Thyroid gland (tissue), 4 donors: Measurements from ENCODE around the gene GRIN3B. TPM values are rescaled to one million over a fixed set of nuclear protein-coding genes. Genes with fewer than 3 reads are reported as not detected.
A peak's percentile ranks its signal among the peaks of the same experiment; 100 is the strongest.

Experiments
- DNase-seq, 2 donors: peaks; one replicate each; pipeline ENCODE4 v3.0.0-alpha.2; 2019
- H3K27ac ChIP-seq, 3 donors: fragments of 200-600 bp; sonication (generic); 1 replicate in 2 of 3; 2 replicates in 1 of 3; pipeline ENCODE4 v1.5.1; 2016 to 2019; ENCODE audit warnings: mild to moderate bottlenecking in 1 of 3, moderate library complexity in 1 of 3
- H3K27me3 ChIP-seq: fragments of 200-600 bp; sonication (generic); one replicate; pipeline ENCODE4 v1.5.1; 2019
- H3K36me3 ChIP-seq, 2 donors: fragments of 200-600 bp; sonication (generic); one replicate each; pipeline ENCODE4 v1.5.1; 2016 to 2019
- H3K4me1 ChIP-seq, 2 donors: fragments of 200-600 bp; sonication (generic); one replicate each; pipeline ENCODE4 v1.5.1; 2017 to 2019
- H3K4me3 ChIP-seq, 3 donors: fragments of 200-600 bp; sonication (generic); replicated peaks in 1 of 3; 1 replicate in 2 of 3; 2 replicates in 1 of 3; pipeline ENCODE4 v1.5.1; 2016; ENCODE audit warnings: mild to moderate bottlenecking in 1 of 3
- H3K9me3 ChIP-seq: fragments of 200-600 bp; sonication (generic); one replicate; pipeline ENCODE4 v1.5.1; 2017
- CTCF ChIP-seq, 6 experiments: fragments of 200-600 bp in 3 of 6; fragments of 450-650 bp in 3 of 6; sonication (generic) in 3 of 6; IDR thresholded peaks; one replicate each; pipeline ENCODE4 v1.5.1; 2016 to 2019; ENCODE audit warnings: antibody characterized with exemption in 6 of 6, mild to moderate bottlenecking in 2 of 6, inconsistent platforms in 1 of 6, moderate library complexity in 1 of 6
- POLR2A ChIP-seq, 2 donors: fragments of 450-650 bp; IDR thresholded peaks; one replicate each; pipeline ENCODE4 v1.6.1; 2017; ENCODE audit warnings: antibody characterized with exemption in 2 of 2, mild to moderate bottlenecking in 2 of 2, moderate library complexity in 1 of 2
- WGBS, 2 donors: methylation state at CpG; one replicate each; pipeline ENCODE4 v1.1.5; 2017; 5-methylcytosine and 5-hydroxymethylcytosine counted together
- intact Hi-C: fragments of 100-400 bp; cut with DNase I; formaldehyde crosslinking; loops from one replicate; pipeline ENCODE4 v1.15.1; 2023
- total RNA-seq, 4 donors: library from RNA; depleted of rRNA; stranded (reverse); fragments of >200 nt; gene quantifications; one replicate each; pipeline ENCODE4 v1.2.3, GENCODE V29; 2016

GRIN3B gene
- total RNA-seq = under 1 TPM in 1 of 4 donors, not detected in 3; 0.22 TPM

- peak; percentile 46 for DNase-seq
- 17 to 25% methylated on average over 6 of the region's 43 CpGs for WGBS, 2 donors
- Histone ChIP-seq H3K27me3 (no peaks in the 10 kb centered on the region), H3K4me3 (no peak within 1 kb of the TSS), H3K36me3 (no peaks in the 10 kb centered on the region), H3K4me1 (peaks cover 16 to 29% of the 10 kb centered on the region in 2 donors), H3K9me3 (no peaks in the 10 kb centered on the region), H3K27ac (no peak within 1 kb of the TSS)
- peak in 2 of 6 experiments; percentile 27 to 43 for TF ChIP-seq CTCF (IDR thresholded peaks at IDR 0.05)
- TF ChIP-seq POLR2A (IDR thresholded peaks at IDR 0.05) = no peak
- intact Hi-C loops = no loop called here
Measured at GRCh38 chr19:1000095-1000494, at the start of gene GRIN3B. Gene GRIN3B (plus strand): TSS chr19:1000419. CDS start chr19:1000438, 19 bp downstream.

- no peaks in the 10 kb centered on the region for H3K36me3 ChIP-seq
- no peak for DNase-seq
- H3K4me1 ChIP-seq = peaks cover 11% of the 10 kb centered on the region in 2 donors
- no peaks in the 10 kb centered on the region for H3K27me3 ChIP-seq
- intact Hi-C loops = no loop called here
- no peak for TF ChIP-seq POLR2A (IDR thresholded peaks at IDR 0.05)
- no peak for TF ChIP-seq CTCF (IDR thresholded peaks at IDR 0.05)
- H3K4me3 ChIP-seq = no peak overlapping the region
- H3K9me3 ChIP-seq = no peaks in the 10 kb centered on the region
- no peak overlapping the region for H3K27ac ChIP-seq
- WGBS, 2 donors = 74 to 78% methylated on average over 14 of the region's 14 CpGs
Measured at GRCh38 chr19:952049-952679, 48.1 kb upstream of the GRIN3B start.

- DNase-seq = peak in 1 of 2 donors; percentile 13
- H3K4me3 ChIP-seq = no peak overlapping the region
- intact Hi-C loops = no loop called here
- H3K27ac ChIP-seq = no peak overlapping the region
- H3K4me1 ChIP-seq = peaks cover 11% of the 10 kb centered on the region in 2 donors
- no peaks in the 10 kb centered on the region for H3K9me3 ChIP-seq
- WGBS, 2 donors = 19 to 22% methylated on average over 14 to 16 of the region's 21 CpGs
- TF ChIP-seq CTCF (IDR thresholded peaks at IDR 0.05) (no peak), POLR2A (IDR thresholded peaks at IDR 0.05) (no peak)
- H3K27me3 ChIP-seq = no peaks in the 10 kb centered on the region
- no peaks in the 10 kb centered on the region for H3K36me3 ChIP-seq
Measured at GRCh38 chr19:952680-953444, 47.4 kb upstream of the GRIN3B start.

GRCh38 chr19:953445-954271, 46.6 kb upstream of the GRIN3B start:
- peaks cover 11% of the 10 kb centered on the region in 2 donors for H3K4me1 ChIP-seq
- H3K27ac ChIP-seq = no peak overlapping the region
- intact Hi-C loops = no loop called here
- H3K9me3 ChIP-seq = no peaks in the 10 kb centered on the region
- H3K4me3 ChIP-seq = no peak overlapping the region
- H3K27me3 ChIP-seq = no peaks in the 10 kb centered on the region
- WGBS, 2 donors = 55 to 59% methylated on average over 31 to 32 of the region's 33 CpGs
- TF ChIP-seq POLR2A (IDR thresholded peaks at IDR 0.05) = no peak
- no peak for TF ChIP-seq CTCF (IDR thresholded peaks at IDR 0.05)
- H3K36me3 ChIP-seq = no peaks in the 10 kb centered on the region
- DNase-seq = no peak
